HG03280 (cell line): ENCODE data around the gene RPS15.
"Not testable (repeated sequence)": the region's sequence is repeated elsewhere in the genome, so short reads cannot be mapped to it uniquely, and the experiment has no call there.

Experiments
- ATAC-seq: cut with Tn5 transposase; IDR thresholded peaks from one replicate; pipeline ENCODE4 v1.9.1; 2021; ENCODE audit warnings: mild to moderate bottlenecking, moderate library complexity; ENCODE audit not compliant: unreplicated experiment

The RPS15 gene

DNA sequence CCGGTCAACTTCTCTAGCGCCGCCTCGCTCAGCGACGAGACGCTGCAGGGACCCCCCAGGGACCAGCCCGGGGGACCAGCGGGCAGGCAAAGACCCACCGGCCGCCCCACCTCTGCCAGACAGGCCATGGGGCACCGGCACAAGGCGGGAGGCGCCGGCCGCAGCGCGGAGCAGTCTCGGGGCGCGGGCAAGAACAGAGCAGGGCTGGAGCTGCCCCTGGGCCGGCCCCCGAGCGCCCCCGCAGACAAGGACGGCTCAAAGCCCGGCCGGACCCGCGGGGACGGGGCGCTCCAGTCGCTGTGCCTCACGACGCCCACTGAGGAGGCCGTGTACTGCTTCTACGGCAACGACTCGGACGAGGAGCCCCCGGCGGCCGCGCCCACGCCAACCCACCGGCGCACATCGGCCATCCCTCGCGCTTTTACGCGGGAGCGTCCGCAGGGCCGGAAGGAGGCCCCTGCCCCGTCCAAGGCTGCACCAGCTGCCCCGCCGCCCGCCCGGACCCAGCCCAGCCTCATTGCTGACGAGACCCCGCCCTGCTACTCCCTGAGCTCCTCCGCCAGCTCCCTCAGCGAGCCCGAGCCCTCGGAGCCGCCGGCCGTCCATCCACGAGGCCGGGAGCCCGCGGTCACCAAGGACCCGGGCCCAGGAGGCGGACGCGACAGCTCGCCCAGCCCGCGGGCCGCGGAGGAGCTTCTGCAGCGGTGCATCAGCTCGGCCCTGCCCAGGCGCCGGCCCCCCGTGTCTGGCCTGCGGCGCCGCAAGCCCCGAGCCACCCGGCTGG is 29.5 kb downstream of the RPS15 start:
- no peak for ATAC-seq

DNA sequence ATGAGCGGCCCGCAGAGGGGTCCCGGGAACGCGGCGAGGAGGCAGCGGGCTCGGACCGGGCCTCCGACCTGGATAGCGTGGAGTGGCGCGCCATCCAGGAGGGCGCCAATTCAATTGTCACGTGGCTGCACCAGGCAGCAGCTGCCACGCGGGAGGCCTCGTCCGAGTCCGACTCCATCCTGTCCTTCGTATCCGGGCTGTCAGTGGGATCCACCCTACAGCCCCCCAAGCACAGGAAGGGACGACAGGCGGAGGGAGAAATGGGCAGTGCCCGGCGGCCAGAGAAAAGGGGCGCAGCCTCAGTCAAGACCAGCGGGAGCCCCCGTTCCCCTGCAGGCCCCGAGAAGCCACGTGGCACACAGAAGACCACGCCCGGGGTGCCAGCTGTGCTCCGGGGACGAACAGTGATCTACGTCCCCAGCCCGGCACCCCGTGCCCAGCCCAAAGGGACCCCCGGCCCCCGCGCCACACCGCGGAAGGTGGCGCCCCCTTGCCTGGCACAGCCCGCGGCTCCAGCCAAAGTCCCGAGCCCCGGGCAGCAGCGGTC is 30.2 kb downstream of the RPS15 start:
- no peak for ATAC-seq

DNA sequence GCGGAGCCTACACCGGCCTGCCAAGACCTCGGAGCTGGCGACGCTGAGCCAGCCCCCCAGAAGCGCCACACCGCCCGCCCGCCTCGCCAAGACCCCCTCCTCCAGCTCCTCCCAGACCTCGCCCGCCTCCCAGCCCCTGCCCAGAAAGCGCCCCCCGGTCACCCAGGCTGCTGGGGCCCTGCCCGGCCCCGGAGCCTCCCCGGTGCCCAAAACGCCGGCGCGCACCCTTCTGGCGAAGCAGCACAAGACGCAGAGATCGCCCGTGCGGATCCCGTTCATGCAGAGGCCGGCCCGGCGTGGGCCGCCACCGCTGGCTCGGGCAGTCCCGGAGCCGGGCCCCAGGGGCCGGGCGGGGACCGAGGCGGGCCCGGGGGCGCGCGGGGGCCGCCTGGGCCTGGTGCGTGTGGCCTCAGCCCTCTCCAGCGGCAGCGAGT is 30.6 kb downstream of the RPS15 start:
- no peak for ATAC-seq

DNA sequence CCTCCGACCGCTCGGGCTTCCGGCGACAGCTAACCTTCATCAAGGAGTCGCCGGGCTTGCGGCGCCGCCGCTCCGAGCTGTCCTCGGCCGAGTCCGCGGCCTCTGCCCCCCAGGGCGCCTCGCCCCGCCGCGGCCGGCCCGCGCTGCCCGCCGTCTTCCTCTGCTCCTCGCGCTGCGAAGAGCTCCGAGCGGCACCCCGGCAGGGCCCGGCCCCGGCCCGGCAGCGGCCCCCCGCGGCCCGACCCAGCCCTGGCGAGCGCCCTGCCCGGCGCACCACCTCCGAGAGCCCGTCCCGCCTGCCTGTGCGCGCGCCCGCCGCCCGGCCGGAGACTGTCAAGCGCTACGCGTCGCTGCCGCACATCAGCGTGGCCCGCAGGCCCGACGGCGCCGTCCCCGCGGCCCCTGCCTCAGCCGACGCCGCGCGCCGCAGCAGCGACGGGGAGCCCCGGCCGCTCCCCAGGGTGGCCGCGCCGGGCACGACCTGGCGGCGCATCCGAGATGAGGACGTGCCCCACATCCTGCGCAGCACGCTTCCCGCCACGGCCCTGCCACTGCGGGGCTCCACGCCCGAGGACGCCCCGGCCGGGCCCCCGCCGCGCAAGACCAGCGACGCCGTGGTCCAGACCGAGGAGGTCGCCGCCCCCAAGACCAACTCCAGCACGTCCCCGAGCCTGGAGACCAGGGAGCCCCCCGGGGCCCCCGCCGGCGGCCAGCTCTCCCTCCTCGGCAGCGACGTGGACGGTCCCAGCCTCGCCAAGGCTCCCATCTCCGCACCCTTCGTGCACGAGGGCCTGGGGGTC is 31.3 kb downstream of the RPS15 start:
- no peak for ATAC-seq

DNA sequence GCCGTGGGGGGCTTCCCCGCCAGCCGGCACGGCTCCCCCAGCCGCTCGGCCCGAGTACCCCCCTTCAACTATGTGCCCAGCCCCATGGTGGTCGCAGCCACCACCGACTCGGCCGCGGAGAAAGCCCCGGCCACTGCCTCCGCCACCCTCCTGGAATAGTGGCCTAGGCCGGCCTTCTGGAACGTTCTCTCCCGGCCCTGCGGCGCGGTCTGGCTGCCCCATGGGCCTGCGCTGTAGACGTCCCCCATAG is 31.8 kb downstream of the RPS15 start:
- no peak for ATAC-seq

DNA sequence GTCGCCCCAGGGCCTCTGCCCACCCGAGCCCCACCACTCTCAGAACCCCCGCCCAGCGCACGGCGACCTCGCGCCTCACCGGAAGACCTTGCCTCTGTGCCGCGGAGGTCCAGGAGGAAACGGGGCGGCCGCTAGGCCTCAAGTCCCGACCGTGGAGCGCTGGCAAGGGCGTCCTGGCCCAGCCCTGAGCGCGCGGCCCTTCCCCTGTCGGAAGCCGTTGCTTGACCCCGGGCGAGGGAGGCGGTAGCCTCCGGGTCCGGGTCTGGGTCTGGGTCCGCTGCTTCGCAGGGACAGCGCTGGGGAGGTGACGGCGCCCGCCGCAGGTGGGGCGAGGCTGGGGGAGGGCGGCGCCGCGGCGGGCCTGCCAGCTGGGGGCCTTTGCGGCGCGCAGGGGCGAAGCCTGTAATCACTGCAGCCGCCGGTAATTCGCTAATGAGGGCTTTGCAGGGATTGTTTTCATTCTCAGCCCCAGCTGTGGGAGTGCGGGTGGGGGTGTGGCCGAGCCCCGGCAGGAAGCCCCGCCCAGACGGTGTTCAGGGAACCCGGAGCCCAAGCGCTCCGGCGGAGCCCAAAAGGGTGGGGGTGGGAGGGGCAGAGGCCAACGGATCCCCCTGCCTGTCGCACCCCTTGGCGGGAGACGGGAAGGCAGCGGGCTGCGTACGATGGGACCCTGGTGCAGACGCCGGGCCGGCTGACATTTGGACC is 32.3 kb downstream of the RPS15 start:
- no peak for ATAC-seq

DNA sequence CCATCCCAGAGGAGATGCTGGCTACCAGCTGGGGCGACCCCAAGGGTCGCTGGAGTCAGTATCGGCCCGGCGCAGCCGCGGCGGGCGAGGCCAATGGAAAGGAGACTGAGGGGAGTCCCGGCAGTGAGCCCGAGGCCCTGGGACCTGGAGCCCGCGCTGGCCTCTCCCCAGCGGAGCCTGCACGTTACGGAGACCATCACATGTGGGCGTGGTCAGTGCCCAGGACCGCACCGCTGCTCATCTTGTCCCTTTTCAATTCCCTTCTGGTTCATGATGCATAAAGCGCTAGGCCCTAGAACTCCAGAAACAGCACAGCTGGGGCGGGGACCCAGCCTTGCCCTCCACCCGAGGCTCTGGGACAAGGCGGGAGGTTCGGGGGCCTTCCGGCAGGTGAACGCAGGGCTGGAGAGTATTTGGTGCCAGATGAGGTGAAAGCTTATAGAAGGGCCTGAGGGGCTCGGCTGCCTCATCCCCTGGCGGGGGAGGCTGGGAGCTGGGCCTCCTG is 32.9 kb downstream of the RPS15 start:
- ATAC-seq: no peak

DNA sequence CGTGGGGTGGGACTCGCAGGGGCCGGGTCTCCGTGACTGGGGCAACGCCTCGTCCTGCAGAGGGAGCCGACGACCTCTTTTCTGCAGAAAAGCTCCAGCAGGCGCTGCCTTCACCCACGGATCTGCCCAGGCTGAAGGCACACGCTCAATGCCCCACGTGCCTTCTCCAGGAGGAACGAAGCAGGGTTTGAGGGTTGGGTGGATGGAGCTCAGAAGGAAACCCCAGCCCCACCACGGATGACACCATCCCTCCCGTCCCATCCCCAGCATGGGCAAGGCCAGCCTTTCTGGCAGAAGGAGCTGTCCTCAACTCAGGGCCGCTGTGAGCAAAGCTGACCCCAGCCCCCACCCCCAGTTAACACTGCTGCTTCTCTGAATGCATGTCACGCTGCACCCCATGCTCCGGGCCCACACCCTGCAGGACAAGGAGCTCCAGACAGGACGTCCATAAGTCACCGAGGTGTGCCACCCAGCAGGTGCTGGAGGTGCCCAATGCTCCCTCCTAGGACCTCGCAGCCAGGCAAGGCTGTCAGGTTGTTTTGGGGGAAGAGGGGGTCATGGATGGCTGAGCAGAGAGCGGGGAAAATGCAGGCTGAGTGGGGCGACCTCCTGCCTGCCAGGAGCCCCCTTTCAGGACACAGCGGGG is 33.4 kb downstream of the RPS15 start:
- ATAC-seq: no peak

DNA sequence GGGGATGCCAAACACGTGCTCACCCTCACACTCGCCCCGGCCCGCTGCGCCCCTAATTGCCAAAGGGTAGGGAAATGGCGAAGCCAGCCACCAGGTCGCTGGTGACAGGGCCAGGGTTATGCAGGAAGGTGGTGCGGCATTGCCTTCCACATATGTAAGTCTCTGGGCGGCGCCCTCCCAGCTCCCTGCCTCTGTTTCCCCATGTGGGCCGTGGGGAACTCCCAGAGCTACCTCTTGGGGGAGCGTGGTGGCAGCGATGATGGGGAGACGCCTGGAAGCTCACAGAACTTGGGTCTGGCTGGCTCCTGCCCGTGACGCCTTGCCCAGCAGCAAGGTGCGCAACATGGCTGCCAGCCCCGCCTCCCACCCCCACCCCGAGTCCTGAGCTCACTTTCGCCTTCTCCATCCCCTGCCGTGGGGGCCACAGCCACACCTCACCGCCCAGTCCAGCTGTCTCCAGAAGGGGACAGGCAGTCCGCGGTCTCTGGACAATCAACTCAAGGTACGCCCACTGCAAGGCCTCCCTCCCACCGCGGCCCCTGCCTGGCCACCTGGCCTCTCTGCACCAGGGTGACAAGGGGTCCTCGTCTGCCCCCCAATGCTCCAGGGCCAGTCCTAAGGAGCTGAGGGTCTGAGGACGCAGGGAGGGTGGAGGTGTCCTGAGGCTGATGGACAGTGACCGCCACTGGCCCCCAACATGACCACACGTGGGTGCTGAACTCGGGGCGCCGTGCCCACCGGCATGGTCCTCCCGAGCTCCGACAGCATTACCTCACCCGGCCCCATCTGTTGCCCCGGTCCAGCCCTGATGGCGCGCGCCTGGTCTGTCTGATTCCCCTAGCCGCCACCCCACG is 34.3 kb downstream of the RPS15 start:
- ATAC-seq: no peak

DNA sequence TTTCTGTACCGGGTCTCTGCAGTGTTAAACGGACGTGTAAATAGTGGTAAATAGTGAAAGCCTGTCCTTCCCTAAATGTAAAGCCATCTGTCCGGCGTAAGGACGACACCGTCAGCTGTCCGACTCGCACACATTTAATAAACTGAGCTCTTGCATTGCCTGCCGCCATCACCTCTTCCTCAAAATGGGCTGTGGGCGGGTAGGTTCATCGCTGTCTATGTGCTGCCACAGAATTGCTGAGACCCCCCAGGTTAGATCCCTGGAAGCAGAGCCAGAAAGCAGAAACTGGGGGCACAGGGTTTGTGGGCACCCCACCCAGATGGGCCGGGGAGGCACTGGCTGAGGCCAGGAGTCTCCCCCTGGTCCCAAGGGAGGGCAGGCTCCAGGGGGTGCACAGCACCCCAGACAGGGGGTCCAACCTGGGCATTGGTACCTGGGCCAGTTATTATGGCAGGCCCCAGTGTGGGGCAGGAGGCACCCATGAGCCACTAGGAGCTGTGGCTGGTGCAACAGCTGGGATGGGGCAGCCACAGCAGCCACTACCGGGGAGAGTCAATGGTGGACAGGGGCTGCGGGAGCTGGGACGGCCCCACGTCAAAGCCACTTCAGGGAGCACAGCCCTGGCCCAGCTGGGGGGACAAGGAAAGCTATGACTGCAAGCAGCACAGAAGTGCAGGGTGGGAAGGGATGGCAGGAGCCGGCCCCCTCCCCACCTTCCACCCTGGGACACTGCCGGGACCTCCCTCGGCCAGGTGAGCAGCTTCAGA is 35.1 kb downstream of the RPS15 start:
- no peak for ATAC-seq

DNA sequence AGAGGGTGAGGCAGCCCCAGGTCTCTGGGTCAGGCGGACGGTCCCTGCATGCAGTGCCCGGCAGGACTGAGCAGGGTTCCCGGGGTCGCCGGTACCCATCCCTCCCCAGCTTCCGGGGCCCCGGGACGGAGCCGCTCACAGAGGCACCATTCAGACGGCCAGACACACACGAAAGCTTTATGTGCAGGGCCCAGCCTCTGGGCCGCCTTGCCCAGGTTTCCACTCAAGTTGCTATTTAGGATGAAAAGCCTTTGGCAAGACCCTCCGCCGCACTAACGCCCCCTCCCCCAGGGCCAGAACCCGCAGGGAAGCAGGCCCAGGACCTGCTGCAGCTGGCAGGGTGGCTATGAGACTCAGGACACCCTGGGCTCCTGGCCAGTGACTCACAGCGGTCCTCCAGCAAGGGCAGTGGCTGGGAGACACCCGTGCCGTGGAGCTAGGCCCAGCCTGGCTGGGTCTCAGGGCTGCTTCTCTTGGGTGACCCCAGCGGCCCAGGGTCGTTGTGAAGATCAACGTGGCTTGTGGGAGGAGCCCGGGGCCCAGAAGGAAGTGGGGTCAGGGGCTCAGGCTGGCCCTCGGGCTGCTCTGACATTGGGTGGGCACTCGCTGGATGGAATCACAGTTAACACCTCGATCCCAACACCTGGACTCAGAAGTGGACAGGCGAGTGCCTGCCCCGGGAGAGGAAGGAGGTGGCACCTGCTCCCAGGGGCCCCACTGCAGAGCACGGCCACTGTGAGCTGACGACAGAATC is 36.0 kb downstream of the RPS15 start:
- no peak for ATAC-seq

DNA sequence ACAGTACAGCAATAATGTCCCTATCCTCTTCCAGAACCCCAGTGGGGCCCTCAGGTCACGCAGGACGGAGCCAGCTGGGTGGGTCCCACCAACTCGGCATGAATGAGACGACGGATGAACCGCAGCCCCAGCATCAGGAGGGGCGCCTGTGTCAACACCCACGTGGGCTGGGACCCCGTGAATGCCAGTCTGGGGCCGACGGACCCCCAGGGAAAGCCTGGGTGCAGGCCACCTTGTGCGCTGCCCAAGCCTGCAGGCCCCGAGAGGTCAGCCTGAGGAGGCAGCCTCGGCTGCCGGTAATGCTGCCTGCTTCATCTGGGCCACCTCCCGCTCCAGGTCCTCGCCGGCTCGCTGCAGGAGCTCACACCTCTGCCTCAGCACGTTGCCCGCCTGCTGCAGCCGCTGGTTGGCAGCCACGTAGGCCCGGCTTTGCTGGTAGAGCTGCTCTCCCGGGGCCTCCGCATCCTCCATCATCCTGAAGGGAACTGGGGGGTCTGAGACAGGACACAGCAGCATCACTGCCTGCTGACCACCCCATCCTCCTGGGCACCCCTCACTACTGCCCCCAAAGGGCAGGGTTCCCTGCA is 36.7 kb downstream of the RPS15 start:
- ATAC-seq: no peak

DNA sequence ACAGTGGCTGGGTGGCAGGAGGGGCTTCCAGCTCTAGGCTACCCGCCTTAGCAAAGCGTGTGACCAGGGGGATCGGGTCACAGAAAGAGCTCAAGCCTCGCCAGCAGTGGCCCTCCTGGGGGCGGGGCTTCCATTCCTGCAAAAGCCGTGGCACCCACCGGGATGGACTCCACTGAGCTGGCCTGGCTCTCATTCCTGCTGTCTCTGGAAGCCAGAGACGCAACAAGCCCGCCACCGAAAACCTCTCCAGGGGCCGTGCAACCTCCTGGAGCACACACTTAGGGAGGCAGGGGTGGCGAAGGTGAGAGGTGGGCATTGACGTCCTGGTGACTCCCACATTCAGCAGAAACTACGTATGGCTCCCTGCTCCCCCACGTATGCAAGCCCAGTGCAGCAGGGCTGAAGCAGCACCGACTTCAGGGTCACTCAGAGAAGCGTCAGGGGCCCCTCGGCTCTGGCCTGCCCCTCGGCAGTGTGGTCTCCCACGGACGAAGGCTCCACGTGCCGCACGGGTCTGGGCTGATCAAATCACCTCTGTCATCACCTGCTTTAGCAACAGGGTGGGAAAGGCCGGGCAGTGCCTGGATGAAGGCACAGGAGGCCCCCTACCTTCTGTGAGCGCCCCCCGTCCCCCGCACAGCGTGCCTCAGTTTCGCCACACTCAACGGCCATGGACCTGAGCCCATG is 37.7 kb downstream of the RPS15 start:
- ATAC-seq: no peak

DNA sequence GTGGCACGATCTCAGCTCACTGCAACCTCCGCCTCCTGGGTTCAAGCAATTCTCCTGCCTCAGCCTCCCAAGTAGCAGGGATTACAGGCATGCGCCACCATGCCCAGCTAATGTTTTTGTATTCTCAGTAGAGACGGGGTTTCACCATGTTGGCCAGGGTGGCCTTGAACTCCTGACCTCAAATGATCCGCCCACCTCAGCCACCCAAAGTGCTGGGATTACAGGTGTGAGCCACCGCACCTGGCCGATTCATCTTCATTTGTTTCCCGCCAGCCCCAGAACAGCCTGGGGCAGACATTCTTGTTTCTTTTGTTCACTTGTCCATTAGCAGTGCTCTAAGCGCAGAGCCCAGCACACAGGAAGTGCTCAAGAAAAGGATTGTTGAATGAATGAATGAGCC is 38.9 kb downstream of the RPS15 start:
- ATAC-seq: not testable (repeated sequence)

DNA sequence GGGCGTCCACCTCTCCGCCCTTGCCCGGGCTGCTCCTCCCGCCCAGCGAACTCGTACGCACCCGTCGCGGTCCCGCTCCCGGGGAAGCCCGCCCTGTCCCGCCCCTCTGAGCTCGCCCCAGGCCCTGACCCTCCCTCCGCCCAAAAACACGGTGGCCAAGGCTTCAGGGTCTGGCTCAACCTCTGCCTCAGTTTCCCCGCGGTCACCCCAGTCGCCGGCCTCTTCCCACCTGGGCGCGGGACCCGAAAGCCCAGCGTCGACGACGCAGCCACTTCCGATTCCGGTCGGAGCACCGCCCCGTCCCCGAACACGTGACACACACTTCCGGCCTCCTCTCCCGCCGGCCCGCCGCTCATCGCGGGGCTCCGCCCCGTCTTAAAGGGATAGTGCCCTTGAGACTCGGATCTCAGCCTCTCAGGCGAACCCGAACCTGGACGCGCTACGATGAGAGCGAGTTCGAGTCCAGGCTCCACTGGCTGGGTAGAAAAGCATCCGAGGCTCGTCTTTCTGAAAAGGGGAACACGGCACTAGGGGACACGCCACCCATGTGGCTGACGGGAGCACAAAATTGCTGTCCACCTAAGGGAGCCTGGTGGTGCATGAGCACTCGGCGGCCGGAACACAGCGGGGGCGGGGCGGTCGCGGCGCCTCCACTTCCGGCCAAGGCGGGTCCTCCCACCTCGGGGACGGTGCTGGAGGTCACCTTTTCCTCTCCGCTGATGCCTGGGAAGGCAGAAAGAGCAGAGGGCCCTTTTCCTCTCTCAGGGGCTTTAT is 40.9 kb downstream of the RPS15 start, which contains the start of gene C19orf25:
Gene C19orf25, minus strand, starts transcription at position 282 of the 774 bp plus-strand sequence. CDS start 312 bp downstream, outside the sequence.
- ATAC-seq: peak; percentile 90

DNA sequence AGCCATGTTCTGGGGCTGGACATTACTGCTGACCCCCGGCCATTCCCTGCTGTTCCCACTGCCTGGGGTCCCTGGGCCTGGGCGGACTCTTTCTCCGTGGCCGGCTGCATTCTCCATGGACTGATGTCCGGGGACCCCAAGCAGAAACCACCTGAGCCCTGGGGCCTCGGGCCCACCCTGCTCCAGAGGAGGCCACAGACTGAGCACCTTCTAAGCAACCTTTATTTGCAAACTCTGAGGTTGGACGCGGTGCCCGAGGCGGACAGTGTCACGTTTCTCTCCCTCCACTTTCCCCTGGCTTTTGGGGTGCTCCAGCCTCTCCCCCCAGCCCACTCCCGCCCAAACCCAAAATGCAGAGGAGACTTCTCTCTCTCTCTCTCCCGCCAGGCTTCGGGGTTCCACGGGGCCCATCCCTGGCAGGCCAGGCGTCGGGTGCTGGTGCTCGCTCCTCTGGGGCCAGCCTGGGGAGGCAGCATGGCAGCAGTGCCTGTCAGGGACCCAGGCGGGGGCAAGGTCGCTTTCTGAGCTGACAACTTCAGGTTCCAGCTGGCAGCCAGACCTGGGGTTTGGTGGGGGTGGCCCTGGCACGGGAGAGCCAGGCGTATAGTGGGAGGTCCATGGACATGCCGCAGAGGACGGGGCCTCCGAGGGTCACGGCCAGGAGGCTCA is 43.2 kb downstream of the RPS15 start:
- ATAC-seq: no peak
